ENCODE measurements around the gene SH2D3C. TPM values are rescaled to one million over a fixed set of nuclear protein-coding genes. Genes with fewer than 3 reads are reported as not detected.

The SH2D3C gene
- total and polyA plus RNA-seq, 8 donors: 21.7 to 41.9 (median 32.6) TPM

DNA sequence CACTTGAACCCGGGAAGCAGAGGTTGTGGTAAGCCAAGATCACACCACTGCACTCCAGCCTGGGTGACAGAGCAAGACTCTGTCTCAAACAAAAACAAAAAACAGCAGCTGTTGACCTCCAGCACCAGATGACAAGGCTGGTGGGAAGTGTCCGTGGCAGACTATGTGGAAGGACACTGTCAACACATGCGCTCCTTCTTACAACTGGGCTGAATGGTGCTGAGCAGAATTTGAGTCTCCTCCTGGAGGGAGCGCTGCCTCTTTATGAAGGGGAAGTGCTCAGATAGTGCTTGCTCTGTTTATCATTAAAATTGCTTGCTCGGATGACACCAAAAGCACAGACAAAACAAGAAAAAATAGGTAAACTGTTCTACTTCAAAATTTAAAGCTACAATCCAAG, 80.9 kb downstream of the SH2D3C start:
- ATAC-seq: no peak
- no peak for DNase-seq
- no peaks in the 10 kb centered on the region for H3K9me3 ChIP-seq
- H3K4me1 ChIP-seq: peaks cover 0 to 6% of the 10 kb centered on the region in 2 donors
- H3K36me3 ChIP-seq: no peaks in the 10 kb centered on the region
- TF ChIP-seq, protein P1, sequence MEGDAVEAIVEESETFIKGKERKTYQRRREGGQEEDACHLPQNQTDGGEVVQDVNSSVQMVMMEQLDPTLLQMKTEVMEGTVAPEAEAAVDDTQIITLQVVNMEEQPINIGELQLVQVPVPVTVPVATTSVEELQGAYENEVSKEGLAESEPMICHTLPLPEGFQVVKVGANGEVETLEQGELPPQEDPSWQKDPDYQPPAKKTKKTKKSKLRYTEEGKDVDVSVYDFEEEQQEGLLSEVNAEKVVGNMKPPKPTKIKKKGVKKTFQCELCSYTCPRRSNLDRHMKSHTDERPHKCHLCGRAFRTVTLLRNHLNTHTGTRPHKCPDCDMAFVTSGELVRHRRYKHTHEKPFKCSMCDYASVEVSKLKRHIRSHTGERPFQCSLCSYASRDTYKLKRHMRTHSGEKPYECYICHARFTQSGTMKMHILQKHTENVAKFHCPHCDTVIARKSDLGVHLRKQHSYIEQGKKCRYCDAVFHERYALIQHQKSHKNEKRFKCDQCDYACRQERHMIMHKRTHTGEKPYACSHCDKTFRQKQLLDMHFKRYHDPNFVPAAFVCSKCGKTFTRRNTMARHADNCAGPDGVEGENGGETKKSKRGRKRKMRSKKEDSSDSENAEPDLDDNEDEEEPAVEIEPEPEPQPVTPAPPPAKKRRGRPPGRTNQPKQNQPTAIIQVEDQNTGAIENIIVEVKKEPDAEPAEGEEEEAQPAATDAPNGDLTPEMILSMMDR (IDR thresholded peaks at IDR 0.05): no peak
- H3K27me3 ChIP-seq: no peaks in the 10 kb centered on the region
- intact Hi-C loops (cut with DNase I): no loop called here
- no peak overlapping the region for H3K27ac ChIP-seq
- H3K4me3 ChIP-seq: no peak overlapping the region

DNA sequence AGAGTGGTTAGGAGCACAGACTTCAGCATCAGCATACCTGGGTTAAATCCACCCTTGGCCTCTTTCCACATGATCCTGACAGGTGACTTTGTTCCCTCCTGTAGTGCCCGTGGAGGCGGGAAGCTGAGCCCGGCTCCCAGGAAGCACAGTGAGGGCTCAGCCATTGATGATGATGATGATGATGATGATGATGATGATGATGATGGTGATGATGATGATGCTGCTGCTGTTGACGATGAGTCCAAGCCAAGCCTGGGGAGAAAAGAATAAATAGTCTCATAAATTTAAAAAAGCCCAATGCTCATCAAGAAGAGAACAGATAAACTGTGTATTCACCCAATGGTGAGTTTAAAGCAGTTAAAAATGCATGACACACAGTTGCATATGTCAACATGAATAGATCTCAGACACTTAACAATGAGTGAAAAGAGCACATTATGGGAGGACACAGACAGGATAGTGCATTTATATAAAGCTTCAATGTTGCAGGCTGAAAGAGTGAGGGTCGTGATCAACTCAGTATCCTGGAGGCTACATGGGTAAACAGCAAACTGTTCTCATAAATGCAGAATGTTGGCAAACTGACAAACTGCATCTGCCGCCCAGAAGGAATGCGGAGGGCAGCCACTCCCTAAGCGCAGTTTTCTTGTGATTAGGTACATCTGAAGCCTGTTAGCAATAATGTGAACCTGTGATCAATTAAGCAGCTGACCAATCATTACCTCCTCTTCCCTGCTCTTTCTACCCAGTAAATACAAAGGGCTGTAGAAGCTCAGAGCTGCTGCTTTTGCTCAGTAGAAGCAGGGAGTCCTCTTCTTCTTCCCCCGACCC, 83.4 kb downstream of the SH2D3C start:
- peaks cover 0 to 6% of the 10 kb centered on the region in 2 donors for H3K4me1 ChIP-seq
- TF ChIP-seq, protein P1 (IDR thresholded peaks at IDR 0.05): no peak
- ATAC-seq (no peak), DNase-seq (no peak)
- intact Hi-C loops (cut with DNase I): no loop called here
- H3K27me3 ChIP-seq: no peaks in the 10 kb centered on the region
- H3K4me3 ChIP-seq: no peak overlapping the region
- no peak overlapping the region for H3K27ac ChIP-seq
- H3K36me3 ChIP-seq: peaks cover 0 to 22% of the 10 kb centered on the region in 2 donors
- no peaks in the 10 kb centered on the region for H3K9me3 ChIP-seq

DNA sequence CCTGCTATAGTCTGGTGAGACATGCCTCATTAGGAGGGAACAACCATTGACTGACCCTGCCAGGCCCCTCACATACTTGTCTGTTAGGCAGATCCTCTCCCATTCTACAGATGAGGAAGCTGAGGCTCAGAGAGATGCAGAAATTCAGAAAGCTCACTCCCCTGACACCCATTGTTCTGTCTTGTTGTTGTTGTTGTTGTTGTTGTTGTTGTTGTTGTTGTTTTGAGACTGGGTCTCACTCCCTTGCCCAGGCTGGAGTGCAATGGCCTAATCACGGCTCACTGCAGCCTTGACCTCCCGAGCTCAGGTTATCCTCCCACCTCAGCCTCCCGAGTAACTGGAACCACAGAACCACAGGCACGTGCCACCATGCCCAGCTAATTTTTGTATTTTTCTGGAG, 84.8 kb downstream of the SH2D3C start:
- no peak overlapping the region for H3K27ac ChIP-seq

DNA sequence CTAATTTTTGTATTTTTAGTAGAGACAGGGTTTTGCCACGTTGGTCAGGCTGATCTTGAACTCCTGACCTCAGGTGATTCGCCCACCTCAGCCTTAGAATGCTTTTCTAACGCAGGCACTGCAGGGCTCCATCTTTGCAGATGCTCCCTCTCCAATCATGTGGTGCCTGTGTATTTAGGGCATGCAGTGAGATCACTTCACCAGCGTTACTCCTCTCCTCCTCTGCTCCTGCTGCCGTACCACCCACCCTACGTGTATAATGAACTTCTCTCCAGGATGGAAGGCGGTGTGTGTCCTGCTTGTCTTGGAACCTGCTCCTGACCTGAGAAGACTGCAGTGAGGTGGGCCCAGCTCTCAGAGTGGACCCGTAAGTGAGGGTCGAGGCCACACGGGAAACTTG, 85.3 kb downstream of the SH2D3C start:
- no peak for DNase-seq
- Histone ChIP-seq H3K4me3 (no peak overlapping the region), H3K9me3 (no peaks in the 10 kb centered on the region), H3K4me1 (no peaks in the 10 kb centered on the region), H3K27ac (no peak overlapping the region), H3K36me3 (peaks cover 0 to 42% of the 10 kb centered on the region in 2 donors), H3K27me3 (no peaks in the 10 kb centered on the region)
- ATAC-seq: no peak
- TF ChIP-seq, protein P1 (IDR thresholded peaks at IDR 0.05): no peak
- intact Hi-C loops (cut with DNase I): no loop called here

More for the DNA sequence above, 84.8 kb downstream of the SH2D3C start:
- no peaks in the 10 kb centered on the region for H3K9me3 ChIP-seq
- intact Hi-C loops (cut with DNase I): no loop called here
- peaks cover 0 to 1% of the 10 kb centered on the region in 2 donors for H3K4me1 ChIP-seq
- TF ChIP-seq, protein P1 (IDR thresholded peaks at IDR 0.05): no peak
- DNase-seq (no peak), ATAC-seq (no peak)
- H3K36me3 ChIP-seq: peaks cover 0 to 36% of the 10 kb centered on the region in 2 donors
- H3K4me3 ChIP-seq: no peak overlapping the region
- H3K27me3 ChIP-seq: no peaks in the 10 kb centered on the region

DNA sequence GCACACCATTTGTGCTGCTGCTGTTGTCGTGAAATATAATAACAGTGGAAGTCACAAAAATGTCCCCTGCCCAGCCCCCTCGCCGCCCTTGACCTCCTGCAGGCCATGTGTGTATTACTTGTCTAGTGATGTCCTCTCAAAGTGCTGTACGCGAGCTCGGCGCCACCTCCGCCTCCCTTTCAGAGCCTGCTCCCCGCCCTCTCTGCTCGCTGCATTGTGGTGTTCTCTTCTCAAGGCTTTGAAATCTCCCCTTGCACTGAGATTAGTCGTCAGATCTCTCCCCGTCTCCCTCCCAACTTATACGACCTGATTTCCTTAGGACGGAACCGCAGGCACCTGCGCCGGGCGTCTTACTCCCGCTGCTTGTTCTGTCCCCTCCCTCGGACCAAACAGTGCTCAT, 86.4 kb downstream of the SH2D3C start:
- H3K4me3 ChIP-seq: no peak overlapping the region
- no peak overlapping the region for H3K27ac ChIP-seq
- H3K4me1 ChIP-seq: no peaks in the 10 kb centered on the region
- no peaks in the 10 kb centered on the region for H3K27me3 ChIP-seq
- no peaks in the 10 kb centered on the region for H3K9me3 ChIP-seq
- TF ChIP-seq, protein P1 (IDR thresholded peaks at IDR 0.05): no peak
- intact Hi-C loops (cut with DNase I): no loop called here
- H3K36me3 ChIP-seq: peaks cover 0 to 45% of the 10 kb centered on the region in 2 donors
- DNase-seq (no peak), ATAC-seq (no peak)

Data from left lung (tissue), 10 donors.